ENCODE results near the gene ENTHD1. TPM values are rescaled to one million over a fixed set of nuclear protein-coding genes. Genes with fewer than 3 reads are reported as not detected.

Gene ENTHD1
- total and polyA plus RNA-seq, 10 of the 15 experiments (the other 5 are each of a cell fraction or from before 2014, with no cell fraction given) = 0.09 to 0.52 (median 0.21) TPM; not detected in 1

- TF ChIP-seq BCLAF1 (IDR thresholded peaks at IDR 0.05) = no peak
- no peak for TF ChIP-seq NKRF (conservative IDR thresholded peaks at IDR 0.05)
These were observed 67.9 kb downstream of the ENTHD1 start (continued) for GRCh38 chr22:39825661-39826102.

GRCh38 chr22:39821008-39821407 is 72.6 kb downstream of the ENTHD1 start:
- CTCF ChIA-PET = no interaction called here
- FAIRE-seq = no peak

More at GRCh38 chr22:39821008-39821407, 72.6 kb downstream of the ENTHD1 start:
- no peaks in the 10 kb centered on the region; the same call in 2 of the 3 replicates for H3K9me3 ChIP-seq (replicated peaks; ENCODE audit: control insufficient read depth, insufficient read depth, low read length)
- peaks cover 7% of the 10 kb centered on the region for H3K4me1 ChIP-seq (ENCODE audit: control insufficient read depth, insufficient read depth, low read length)
- H3K4me2 ChIP-seq (ENCODE audit: control insufficient read depth, insufficient read depth) = no peak overlapping the region
- ChIA-PET RAD21 (ENCODE audit: unreplicated experiment) (no interaction called here), SMC1A (ENCODE audit: uncharacterized antibody, unreplicated experiment) (no interaction called here), POLR2A (no interaction called here)
- H3K4me3 ChIP-seq = no peak overlapping the region
- ATAC-seq = no peak
- DNase-seq (ENCODE audit: low read depth, low spot score) = no peak
- in situ Hi-C loops (cut with MboI) (no loop called here), intact Hi-C loops (cut with micrococcal nuclease; ENCODE audit: unreplicated experiment) (no loop called here)
- H3K9ac ChIP-seq (ENCODE audit: control insufficient read depth, insufficient read depth, low read length) = no peak overlapping the region
- no peaks in the 10 kb centered on the region for H4K20me1 ChIP-seq (ENCODE audit: control insufficient read depth, insufficient read depth)
- H2AFZ ChIP-seq (ENCODE audit: control insufficient read depth, low read depth, low read length) = no peak overlapping the region
- no TSS peak for BruUV-seq (replicated peaks)
- no peaks in the 10 kb centered on the region for H3K36me3 ChIP-seq (ENCODE audit: control insufficient read depth in 2 of 2, insufficient read depth in 2 of 2, low read length in 1 of 2)
- TF ChIP-seq ZBTB4 (CRISPR knock-in tag; IDR thresholded peaks at IDR 0.05) (no peak), BRCA1 (IDR thresholded peaks at IDR 0.05; ENCODE audit: low read depth, low read length) (no peak), PKNOX1 (IDR thresholded peaks at IDR 0.05) (no peak), STAT1 (conservative IDR thresholded peaks at IDR 0.05) (no peak), MEF2A (IDR thresholded peaks at IDR 0.05; ENCODE audit: insufficient read depth, low read depth, low read length) (no peak), CBX3 (IDR thresholded peaks at IDR 0.05; ENCODE audit: borderline replicate concordance, low read depth) (no peak), ASH2L (IDR thresholded peaks at IDR 0.05; ENCODE audit: borderline replicate concordance, low read depth) (no peak), GABPA (IDR thresholded peaks at IDR 0.05; ENCODE audit: low read depth) (no peak), RAD21 (IDR thresholded peaks at IDR 0.05; ENCODE audit: insufficient read depth, low read depth, low read length) (no peak)
- no peaks in the 10 kb centered on the region for H3K27me3 ChIP-seq (replicated peaks in 1 of 2; ENCODE audit: control insufficient read depth in 2 of 2, insufficient read depth in 2 of 2, low read length in 1 of 2)
- H3K79me2 ChIP-seq (ENCODE audit: control insufficient read depth, insufficient read depth, low read length) = no peaks in the 10 kb centered on the region
- H3K27ac ChIP-seq (ENCODE audit: control insufficient read depth, insufficient read depth) = no peak overlapping the region
- 52% methylated on average over 3 of the region's 3 CpGs for WGBS (ENCODE audit: insufficient coverage, insufficient replicate concordance, low lambda C conversion rate, missing lambda C conversion rate)

All from GM12878 (cell line).